Fibroblast of lung (primary cell): ENCODE data around the gene MATN1.

Experiments used
- CTCF ChIP-seq, 2 donors: IDR thresholded peaks in 1 of 2; conservative IDR thresholded peaks in 1 of 2; 1 replicate in 1 of 2; 2 replicates in 1 of 2; pipeline ENCODE4 v1.5.1; 2011 to 2012; ENCODE audit warnings: low read length in 2 of 2, control low read depth in 1 of 2, inconsistent platforms in 1 of 2, low read depth in 1 of 2, mild to moderate bottlenecking in 1 of 2
- EZH2 ChIP-seq: IDR thresholded peaks from 2 replicates; pipeline ENCODE4 v1.5.1; 2012; ENCODE audit warnings: low read length, control low read depth, mild to moderate bottlenecking; ENCODE audit errors: missing control alignments

GRCh38 chr1:30679976-30680305 is 43.4 kb downstream of the MATN1 start:
- TF ChIP-seq CTCF (conservative IDR thresholded peaks at IDR 0.05 in 1 of 2, IDR thresholded peaks at IDR 0.05 in 1 of 2; ENCODE audit: low read depth in 1 of 2, low read length in 2 of 2) (no peak), EZH2 (no peak)
